ENCODE data around the gene STAMBPL1.
A peak's percentile ranks its signal among the peaks of the same experiment; 100 is the strongest.
"Not testable (repeated sequence)": the region's sequence is repeated elsewhere in the genome, so short reads cannot be mapped to it uniquely, and the experiment has no call there.

Gene STAMBPL1

DNA sequence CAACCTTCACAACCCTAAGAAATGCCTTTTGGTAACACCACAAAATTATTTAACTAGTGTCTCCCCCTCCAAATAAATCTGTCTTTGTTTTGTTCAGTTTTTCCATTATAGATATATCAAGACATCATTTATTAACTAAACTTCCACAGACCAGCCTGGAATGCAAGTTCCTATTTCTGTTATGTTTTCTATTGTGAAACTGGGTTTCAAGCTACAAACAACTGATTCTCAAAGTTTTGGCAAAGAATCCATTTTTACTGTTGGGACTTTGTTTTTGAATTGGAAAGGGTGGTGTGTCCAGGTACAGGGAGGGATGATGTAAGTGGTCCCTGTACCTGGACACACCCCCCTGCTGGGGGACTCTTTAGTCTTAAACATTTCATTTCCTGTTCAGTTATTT lies 36.2 kb downstream of the STAMBPL1 start:
- intact Hi-C loops (cut with DNase I) = no loop called here
- DNase-seq = no peak

DNA sequence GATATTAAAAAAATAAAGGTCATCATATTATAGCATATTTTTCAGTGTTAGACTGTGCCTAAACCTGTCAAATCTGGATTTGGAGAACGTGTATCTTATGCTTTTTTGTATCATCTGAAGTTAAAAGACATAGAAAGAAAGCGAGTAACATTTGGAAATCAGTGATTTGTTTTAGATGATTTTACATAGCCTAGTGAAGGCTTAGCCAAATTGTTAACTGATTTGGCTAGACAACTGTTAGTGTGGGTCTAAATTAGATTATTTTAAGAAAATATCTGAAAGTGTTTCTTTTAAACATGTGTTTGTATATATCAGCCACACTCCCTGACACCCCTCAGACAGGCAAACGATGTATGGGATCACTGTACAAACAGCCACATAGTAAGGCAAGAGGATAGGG lies 36.9 kb downstream of the STAMBPL1 start:
- intact Hi-C loops (cut with DNase I) = no loop called here

DNA sequence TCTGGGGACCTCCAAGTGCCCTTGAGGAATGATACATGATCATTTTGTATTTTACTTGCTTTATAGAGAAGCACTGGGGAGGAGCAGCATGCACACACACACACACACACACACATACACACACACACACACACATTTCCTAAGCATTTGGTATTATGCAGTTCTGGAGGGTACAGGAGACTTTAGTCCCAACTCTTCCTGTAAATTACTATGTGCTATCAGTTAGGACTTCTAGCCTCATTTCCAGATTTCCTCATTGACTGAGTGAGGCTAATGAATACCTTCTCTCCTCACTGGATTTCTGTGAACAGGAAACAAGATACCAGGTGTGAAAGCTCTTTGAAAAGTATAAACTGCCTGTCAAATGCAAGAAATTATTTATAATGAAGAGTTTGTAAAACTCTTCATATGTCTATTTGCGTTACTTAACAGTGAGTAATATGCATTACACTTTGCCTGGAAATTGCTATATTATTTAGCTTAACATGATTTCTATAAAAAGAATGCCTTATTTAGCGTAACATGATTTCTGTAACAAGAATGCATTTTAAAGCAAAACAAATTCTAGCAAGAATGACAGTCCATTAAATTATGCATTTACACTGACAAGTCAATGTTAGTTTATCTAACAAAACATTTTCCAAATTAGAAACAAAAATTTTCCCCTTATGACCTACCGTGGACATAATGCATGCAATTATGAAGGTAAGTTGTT lies 38.3 kb downstream of the STAMBPL1 start:
- intact Hi-C loops (cut with DNase I) = no loop called here
- DNase-seq = no peak

More for the DNA sequence above, 36.9 kb downstream of the STAMBPL1 start:
- no peak for DNase-seq

DNA sequence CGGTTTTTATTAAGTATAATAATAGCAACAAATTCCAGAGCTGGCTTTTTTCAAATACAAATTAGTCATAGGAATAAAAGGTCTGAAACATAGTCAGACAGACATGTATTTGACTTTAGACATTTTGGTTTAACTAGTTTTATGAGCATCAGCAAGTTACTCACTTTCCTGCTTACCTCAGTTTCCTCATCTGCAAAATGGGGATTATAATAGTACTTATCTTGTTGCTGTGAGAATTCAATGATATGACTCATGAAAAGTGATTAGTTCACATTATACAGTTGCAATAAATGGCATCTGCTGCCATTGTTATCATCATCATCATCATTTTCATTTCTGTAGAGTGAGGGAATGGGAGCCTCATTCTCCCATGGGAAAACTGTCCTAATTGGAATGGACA lies 39.0 kb downstream of the STAMBPL1 start:
- intact Hi-C loops (cut with DNase I) = no loop called here
- no peak for DNase-seq

DNA sequence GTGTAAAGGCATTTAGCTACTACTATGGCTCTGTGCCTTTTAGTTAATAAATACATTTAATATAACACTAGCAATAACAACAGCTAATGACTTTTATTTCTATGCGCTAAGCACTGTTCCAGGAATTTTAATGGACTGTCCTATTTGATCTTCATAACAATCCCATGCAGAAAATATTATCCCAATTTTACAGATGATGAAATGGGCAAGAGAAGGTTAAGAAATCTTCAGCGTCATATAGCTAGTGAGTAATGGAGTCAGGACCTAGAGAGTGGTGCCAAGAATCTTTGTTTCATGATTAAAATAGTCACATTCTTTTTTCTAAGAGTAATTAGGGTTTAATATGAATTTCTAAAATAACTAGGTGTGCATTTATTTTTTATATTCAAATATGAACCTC lies 40.2 kb downstream of the STAMBPL1 start:
- no peak for DNase-seq
- intact Hi-C loops (cut with DNase I) = no loop called here

DNA sequence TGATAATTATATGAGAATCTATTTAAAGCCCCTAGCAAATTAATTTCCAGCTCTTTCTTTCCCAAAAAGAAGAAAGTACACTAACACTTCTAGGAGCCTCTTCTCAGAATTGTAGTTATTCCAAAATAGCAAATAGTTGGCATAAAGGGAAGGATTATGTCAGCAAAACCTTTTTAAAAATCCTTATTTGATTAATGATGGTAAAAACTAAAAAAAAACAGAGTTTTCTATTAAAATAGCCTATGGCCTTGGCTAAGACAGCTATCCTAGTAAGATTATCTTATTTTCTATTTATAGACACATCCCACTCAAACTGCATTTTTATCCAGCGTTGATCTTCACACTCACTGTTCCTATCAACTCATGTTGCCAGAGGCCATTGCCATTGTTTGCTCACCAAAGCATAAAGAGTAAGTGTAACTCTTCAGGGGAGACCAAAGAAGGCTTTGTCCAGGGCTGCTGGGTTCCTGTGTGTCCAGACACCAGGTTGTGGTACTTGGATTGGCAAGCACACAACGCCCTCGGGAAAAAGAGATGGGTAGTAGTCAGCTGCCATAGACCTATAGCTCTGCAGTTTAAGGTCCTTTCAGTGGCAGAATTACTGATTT lies 41.0 kb downstream of the STAMBPL1 start:
- no peak for DNase-seq
- intact Hi-C loops (cut with DNase I) = no loop called here

DNA sequence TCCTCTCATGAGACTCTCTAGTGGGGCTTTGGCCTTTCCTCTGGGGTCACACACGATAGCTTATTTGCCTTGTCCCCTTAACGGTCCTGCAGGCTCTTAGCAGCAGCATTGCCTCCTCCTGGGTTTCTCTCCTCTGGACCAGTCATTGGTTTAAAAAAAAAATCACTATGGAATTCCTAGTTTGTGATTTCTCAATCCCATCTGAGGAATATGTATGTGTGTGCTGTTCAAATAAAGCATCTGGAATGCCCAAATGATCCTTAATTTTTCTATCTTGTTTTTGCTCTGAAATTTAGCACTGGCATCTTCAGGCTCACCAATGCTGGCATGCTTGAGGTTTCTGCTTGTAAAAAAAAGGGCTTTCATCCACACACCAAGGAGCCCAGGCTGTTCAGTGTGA lies 42.0 kb downstream of the STAMBPL1 start:
- no peak for DNase-seq
- intact Hi-C loops (cut with DNase I) = no loop called here

DNA sequence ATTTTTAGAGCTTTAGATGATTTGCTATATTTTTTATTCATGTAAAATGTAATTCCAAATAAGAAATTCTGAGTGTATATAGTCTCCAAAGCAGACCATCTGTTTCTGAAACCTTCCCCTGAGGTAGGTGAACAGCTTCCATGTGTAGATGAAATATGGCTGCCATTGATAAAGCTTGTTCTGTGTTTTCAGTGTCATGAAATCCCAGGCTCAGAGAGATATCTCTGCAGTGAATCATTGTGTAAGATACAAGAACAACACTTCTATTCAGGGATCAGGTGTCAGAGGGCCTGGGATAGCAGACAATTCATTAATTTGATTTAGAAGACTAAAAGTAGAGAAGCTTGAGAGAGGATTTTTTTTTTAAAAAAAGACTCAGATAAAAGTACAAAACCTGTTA lies 43.5 kb downstream of the STAMBPL1 start:
- intact Hi-C loops (cut with DNase I) = no loop called here
- no peak for DNase-seq

DNA sequence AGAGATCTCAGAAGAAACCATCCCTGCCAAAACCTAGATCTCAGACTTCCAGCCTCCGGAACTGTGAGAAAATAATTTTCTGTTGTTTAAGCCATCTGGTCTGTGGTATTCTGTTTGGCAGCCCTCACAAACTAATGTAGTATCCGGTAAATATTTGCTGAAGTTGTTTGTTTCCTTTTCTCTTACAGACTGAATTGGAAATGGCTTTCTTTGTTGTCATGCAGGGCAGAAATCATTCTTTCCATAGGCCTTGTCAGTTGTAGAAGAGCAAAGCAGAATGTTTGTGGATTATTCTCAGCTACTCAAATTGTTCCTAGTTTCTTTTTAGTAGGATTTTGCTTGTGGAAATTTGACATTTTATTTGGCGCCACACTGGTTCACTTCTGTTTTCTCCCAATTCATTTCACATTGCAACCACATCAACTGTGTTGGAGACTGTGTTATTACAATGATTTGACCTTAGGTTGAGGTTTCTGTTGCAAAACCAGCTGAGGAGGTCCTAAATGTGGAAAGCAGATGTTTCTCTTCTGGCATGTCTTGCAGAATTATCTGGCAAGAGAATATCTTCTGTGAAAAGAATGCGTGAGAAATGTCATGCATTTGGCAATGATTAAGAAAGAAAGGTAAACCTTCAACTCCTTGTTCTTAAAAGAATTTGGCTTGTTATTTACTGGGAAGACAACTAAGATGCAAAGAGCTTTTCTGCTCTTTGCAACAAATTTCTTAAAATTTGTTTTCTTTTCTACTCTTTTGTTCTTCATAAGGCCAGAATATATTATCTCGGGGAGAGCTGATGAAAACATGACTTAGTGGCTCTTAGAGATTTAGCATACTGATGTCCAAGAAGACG lies 46.7 kb downstream of the STAMBPL1 start:
- DNase-seq = no peak
- intact Hi-C loops (cut with DNase I) = no loop called here

DNA sequence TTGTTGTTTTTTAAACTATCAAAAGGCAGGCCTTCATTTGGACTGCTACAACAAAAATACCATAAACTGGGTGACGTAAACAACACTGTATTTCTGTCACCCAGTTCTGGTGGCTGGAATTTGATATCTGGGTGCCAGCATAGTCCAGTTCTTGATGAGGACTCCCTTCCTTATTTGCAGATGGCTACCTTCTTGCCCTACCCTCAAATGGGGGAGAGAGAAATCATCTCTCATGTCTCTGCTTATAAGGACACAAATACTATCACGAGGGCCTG lies 47.3 kb downstream of the STAMBPL1 start:
- no peak for DNase-seq
- intact Hi-C loops (cut with DNase I) = no loop called here

DNA sequence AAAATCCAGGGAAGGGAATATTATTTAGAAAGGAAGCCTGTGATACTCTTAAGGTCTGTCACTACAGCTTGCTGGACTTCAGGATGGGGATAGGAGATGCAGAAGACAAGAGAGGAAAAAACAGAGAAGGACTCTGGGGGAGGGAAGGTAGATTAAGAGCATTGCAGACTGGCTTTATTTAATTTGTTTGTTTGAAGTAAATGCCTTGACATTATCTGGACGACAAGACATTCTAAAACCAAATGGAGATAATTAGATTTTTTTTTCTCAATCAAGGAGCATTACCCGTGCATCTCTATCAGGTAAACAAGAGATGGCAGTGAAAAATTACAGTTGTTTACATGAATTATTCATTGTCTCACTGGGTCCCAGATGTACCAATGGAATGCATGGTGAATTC lies 48.2 kb downstream of the STAMBPL1 start:
- intact Hi-C loops (cut with DNase I) = no loop called here
- DNase-seq = no peak

DNA sequence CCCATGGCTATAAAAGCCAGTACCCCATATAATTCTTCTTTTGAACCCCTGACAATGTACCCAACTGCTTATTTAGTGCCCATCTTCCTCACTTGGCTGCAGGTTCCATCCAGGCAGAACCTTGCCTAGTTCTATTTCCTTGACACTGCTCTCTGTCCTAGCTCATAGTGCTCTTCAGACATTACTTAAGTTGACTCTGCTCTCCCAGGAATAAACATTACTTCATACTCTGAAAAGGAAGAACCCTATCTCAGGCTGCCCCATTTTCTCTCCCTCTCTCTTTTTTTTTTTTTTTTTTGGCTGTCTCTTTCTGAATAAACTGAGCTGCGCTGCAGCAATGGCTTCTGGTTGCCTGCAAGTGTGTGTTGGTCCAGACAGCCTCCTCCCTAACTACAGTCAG lies 51.5 kb downstream of the STAMBPL1 start:
- intact Hi-C loops (cut with DNase I) = no loop called here
- peak in 1 of 10 donors; percentile 77 for DNase-seq

DNA sequence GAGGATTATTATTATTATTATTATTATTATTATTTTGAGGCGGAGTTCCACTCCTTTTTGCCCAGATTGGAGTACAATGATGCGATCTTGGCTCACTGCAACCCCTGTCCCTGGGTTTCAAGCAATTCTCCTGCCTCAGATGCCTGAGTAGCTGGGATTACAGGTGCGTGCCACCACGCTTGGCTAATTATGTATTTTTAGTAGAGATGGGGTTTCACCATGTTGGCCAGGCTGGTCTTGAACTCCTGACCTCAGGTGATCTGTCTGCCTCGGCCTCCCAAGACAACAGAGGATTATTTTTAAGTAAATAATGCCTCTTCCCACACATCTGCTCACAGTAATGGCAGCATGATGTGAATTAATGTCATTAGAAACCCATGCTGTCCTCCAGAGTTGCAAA lies 52.0 kb downstream of the STAMBPL1 start:
- intact Hi-C loops (cut with DNase I) = loop anchor here (1.0 kb wide), 1 partner anchor 97 kb away; no protein-coding TSS in a partner anchor
- not testable (repeated sequence) for DNase-seq

DNA sequence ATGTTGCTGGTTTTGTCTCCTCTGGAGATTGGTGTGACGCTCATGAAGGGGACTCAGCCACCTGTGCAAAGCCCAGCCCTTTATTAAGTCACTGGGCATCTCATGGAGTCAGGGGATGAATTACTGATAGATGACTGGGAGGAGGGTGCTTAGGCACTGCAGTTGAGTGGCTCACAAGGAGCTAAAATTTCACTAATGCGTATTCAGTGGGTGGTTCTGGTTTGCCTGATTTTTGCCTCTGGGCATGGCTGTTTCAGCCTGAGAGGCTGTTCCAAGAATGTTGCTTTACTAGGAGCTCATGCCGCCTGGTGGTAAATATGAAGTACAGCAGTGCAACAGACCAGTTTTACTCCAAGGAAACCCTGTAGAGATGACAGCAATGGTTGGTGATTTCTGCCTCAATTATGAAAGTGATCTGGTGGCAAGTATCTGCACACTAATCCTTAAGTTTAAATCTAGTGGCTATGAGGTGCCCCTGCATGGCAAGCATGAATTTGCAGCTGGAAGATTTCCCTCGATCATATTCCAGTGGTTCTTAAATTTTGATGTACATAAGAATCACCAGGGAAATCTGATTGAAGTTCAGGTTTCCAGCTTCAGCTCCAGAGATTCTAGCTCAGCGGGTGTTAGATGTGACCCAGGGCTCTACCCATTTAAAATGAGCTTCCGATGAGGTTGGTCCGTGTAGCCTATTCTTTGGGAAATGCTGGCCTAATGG lies 52.7 kb downstream of the STAMBPL1 start:
- peak in 5 of 10 donors; percentile 30 to 89 (median 39) for DNase-seq
- intact Hi-C loops (cut with DNase I) = loop anchor here (1.0 kb wide), 2 partner anchors 57 to 97 kb away; no protein-coding TSS in a partner anchor

DNA sequence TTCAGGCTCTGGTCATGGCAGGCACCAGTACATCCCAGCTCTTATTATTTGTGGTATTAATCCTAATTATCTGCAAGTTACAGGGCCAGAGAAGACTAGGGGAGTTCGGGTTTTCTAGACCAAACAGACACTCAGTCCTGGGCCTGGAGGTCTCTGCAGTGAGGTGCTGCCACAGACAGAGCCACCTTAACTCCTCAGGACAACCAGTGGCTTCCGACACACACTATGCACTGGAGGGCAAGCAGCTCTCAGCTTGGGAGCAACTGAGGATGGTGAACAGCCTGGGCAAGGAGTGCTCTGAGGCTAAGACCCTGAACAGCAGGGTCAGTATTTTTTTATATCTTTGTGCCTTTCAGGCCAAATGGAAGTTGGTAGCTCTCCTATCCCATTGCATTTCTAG lies 53.5 kb downstream of the STAMBPL1 start:
- no peak for DNase-seq
- intact Hi-C loops (cut with DNase I) = loop anchor here (1.0 kb wide), 1 partner anchor 56 kb away; no protein-coding TSS in a partner anchor

DNA sequence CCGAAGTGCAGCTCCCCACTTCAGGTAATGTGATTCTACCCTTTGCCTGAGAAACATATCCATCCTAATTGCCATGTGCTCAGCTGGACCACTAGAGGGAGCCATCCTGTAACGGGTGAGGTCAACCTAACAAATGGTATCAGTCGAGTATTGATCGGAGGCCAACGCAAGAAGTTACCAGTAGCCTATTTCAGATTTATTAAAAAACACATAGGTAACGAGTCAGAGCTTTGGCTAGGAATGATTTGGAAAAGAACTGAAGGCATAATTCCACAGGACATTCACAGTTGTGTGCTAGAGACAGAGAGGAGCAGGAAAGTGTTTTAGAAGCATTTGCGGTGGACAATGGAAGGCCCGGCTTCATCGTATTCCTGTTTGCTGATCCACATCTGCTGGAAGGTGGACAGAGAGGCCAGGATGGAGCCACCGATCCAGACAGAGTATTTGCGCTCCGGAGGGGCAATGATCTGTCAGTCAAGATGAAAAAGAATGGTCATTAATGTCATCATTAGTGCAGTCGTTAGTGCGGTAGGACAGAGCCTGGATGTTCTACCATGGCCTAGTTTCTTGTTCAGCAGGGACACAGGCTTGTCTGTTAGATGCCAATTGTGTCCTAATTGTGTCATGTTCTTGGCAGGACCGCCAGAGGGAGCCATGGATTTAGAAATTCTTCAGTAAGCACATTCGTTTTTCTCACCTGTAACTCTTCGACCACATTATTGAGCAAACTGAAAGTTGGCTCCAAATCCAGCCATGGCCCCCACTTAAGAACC lies 55.0 kb downstream of the STAMBPL1 start:
- intact Hi-C loops (cut with DNase I) = loop anchor here (2.0 kb wide), 2 partner anchors 96 to 282 kb away; no protein-coding TSS in a partner anchor
- DNase-seq = peak in 9 of 10 donors; percentile 34 to 90 (median 75)

DNA sequence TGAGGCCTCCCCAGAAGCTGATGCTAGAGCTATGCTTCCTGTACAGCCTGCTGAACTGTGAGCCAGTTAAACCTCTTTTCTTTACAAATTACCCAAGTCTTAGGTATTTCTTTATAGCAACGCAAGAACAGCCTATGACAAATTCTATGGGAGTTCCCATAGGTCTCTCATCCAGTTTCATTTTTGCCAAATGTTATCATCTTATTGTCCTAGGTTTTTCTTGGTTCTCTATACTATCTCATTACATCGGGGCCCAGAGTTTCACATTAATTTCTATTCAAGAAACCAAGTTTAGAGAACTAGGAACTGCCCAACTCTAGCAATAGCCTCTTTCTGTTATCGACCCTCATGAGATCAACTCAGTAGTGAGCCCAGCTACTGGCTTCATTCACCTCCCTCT lies 56.6 kb downstream of the STAMBPL1 start:
- intact Hi-C loops (cut with DNase I) = no loop called here
- no peak for DNase-seq

DNA sequence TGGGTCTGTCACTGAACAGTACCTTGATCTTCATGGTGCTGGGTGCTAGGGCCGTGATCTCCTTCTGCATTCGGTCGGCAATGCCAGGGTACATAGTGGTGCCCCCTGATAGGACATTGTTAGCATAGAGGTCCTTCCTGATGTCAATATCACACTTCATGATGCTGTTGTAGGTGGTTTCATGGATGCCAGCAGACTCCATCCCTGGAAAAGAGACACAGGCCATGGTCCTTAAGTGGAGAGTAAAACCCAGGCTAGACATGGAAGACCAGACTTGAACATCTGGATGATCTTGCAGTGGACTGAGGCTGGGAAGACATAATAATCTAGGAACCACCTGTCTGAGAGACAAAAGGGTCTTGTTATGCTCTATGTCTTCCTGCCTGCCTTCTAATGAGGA lies 58.0 kb downstream of the STAMBPL1 start:
- no peak for DNase-seq
- intact Hi-C loops (cut with DNase I) = no loop called here

DNA sequence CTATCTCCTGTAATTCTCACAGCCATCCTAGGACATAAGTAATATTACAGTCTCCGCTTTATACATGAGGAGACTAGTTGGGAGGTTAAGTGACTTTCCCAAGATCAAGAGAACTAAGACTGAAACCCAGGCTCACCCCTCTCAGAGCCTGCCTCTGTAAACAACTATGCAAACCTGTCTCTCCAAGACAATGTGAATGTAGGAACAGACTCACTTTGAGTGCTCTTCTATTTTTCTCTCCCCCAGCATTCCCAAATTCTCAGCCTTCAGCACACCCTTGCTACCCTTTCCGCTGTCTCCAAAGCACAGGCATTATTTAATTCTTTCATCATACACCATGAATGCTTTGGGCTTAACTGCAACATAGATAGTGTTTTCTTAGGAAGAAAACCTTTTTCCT lies 58.9 kb downstream of the STAMBPL1 start:
- intact Hi-C loops (cut with DNase I) = no loop called here
- DNase-seq = no peak

DNA sequence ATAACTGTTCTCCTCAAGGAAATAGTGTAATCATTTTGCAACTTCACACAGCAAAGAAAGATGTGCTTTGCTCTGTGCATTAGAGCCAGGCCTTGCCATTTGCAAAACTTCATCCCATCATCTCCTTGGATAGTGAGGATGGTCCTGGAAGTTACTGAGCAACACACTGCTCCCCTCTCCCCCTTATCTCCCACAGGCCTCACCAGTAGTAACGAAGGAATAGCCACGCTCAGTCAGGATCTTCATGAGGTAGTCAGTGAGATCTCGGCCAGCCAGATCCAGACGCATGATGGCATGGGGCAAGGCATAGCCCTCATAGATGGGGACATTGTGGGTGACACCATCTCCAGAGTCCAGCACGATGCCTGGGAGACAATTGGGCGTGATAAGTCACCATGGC lies 61.0 kb downstream of the STAMBPL1 start:
- intact Hi-C loops (cut with DNase I) = no loop called here

More for the DNA sequence above, 61.0 kb downstream of the STAMBPL1 start:
- no peak for DNase-seq

Measured in posterior cingulate gyrus (tissue), 11 donors.